MCF 10A (cell line): ENCODE measurements around the gene SIGLEC15. TPM values are rescaled to one million over a fixed set of nuclear protein-coding genes. Genes with fewer than 3 reads are reported as not detected.
"Not testable (repeated sequence)": the region's sequence is repeated elsewhere in the genome, so short reads cannot be mapped to it uniquely, and the experiment has no call there.

Source experiments
- BruUV-seq: library from RNA; stranded (reverse); fragments of 400-500 nt; replicated peaks from 2 replicates; lab custom pipeline; 2021; lab: Mats Ljungman, UMichigan
- CTCF ChIA-PET: fragments of 300-600 bp; sonication (Branson Sonifier 250); formaldehyde crosslinking; extraction: SDS; loops from one replicate; lab custom pipeline; 2021; ENCODE audit warnings: antibody characterized with exemption, inconsistent platforms; lab: Yijun Ruan, JAX
- POLR2A ChIA-PET: fragments of 300-600, 350-650 bp; sonication (Branson Sonifier 250); formaldehyde crosslinking; extraction: SDS; loops from one replicate; lab custom pipeline; 2020; ENCODE audit warnings: antibody characterized with exemption, inconsistent platforms; lab: Yijun Ruan, JAX
- DNase-seq: peaks from one replicate; pipeline ENCODE4 v3.0.0-alpha.2; 2018; ENCODE audit not compliant: unreplicated experiment
- H3K27ac Mint-ChIP-seq: one replicate; pipeline ENCODE4 v1.8.0; 2022; ENCODE audit warnings: mild to moderate bottlenecking, low read depth, mixed read lengths; ENCODE audit not compliant: unreplicated experiment
- H3K27me3 Mint-ChIP-seq: one replicate; pipeline ENCODE4 v1.8.0; 2022; ENCODE audit warnings: mixed read lengths; ENCODE audit not compliant: insufficient read depth, unreplicated experiment
- H3K36me3 Mint-ChIP-seq: one replicate; pipeline ENCODE4 v1.8.0; 2022; ENCODE audit warnings: mild to moderate bottlenecking, moderate library complexity, mixed read lengths; ENCODE audit not compliant: insufficient read depth, unreplicated experiment
- H3K4me1 Mint-ChIP-seq: one replicate; pipeline ENCODE4 v1.8.0; 2022; ENCODE audit warnings: mixed read lengths; ENCODE audit not compliant: insufficient read depth, unreplicated experiment
- H3K4me3 Mint-ChIP-seq: one replicate; pipeline ENCODE4 v1.8.0; 2022; ENCODE audit warnings: mild to moderate bottlenecking, moderate library complexity, mixed read lengths; ENCODE audit not compliant: unreplicated experiment
- H3K9me3 Mint-ChIP-seq: one replicate; pipeline ENCODE4 v1.8.0; 2022; ENCODE audit warnings: mixed read lengths; ENCODE audit not compliant: unreplicated experiment
- CTCF ChIP-seq: fragments of 200-600 bp; IDR thresholded peaks from one replicate; pipeline ENCODE4 v1.8.0; 2022; ENCODE audit warnings: antibody characterized with exemption, mild to moderate bottlenecking; ENCODE audit not compliant: unreplicated experiment
- intact Hi-C: fragments of 100-400 bp; cut with micrococcal nuclease; formaldehyde crosslinking; loops from 2 replicates; pipeline ENCODE4 v1.14.1; 2022
- total RNA-seq: library from RNA; stranded (reverse); gene quantifications from 2 replicates; pipeline ENCODE4 v1.2.3, GENCODE V29; 2022

SIGLEC15 gene
- total RNA-seq, 1 experiment from 2014 or later, result not detected

GRCh38 chr18:45805551-45805950 is 19.9 kb upstream of the SIGLEC15 start:
- H3K4me1 Mint-ChIP-seq, result peaks cover 40% of the 10 kb centered on the region
- H3K27ac Mint-ChIP-seq, result no peak overlapping the region
- peak; percentile 58 for DNase-seq
- H3K9me3 Mint-ChIP-seq, result peaks cover 9% of the 10 kb centered on the region
- intact Hi-C loops, result no loop called here
- H3K4me3 Mint-ChIP-seq, result no peak overlapping the region
- H3K36me3 Mint-ChIP-seq, result peaks cover 8% of the 10 kb centered on the region
- no TSS peak for BruUV-seq
- no peak for TF ChIP-seq CTCF
- ChIA-PET CTCF (interaction anchor here (1.8 kb wide), 1 partner anchor 74 kb away, joined by 6 read pairs; no protein-coding TSS in a partner anchor), POLR2A (interaction anchor here (1.3 to 2.0 kb wide), 2 partner anchors 15 to 41 kb away, joined by 3 to 8 read pairs; no protein-coding TSS in a partner anchor)
- no peaks in the 10 kb centered on the region for H3K27me3 Mint-ChIP-seq

GRCh38 chr18:45806226-45806625 is 19.2 kb upstream of the SIGLEC15 start:
- Mint-ChIP-seq H3K27ac (peak overlapping the region; percentile 75), H3K4me1 (peaks cover 38% of the 10 kb centered on the region), H3K36me3 (peaks cover 8% of the 10 kb centered on the region), H3K9me3 (peaks cover 9% of the 10 kb centered on the region), H3K4me3 (no peak overlapping the region), H3K27me3 (no peaks in the 10 kb centered on the region)
- ChIA-PET POLR2A (interaction anchor here (1.3 to 2.0 kb wide), 3 partner anchors 15 to 42 kb away, joined by 3 to 8 read pairs (median 5); no protein-coding TSS in a partner anchor), CTCF (interaction anchor here (0.6 to 1.8 kb wide), 3 partner anchors 18 to 73 kb away, joined by 4 to 6 read pairs (median 4); no protein-coding TSS in a partner anchor)
- no peak for TF ChIP-seq CTCF
- DNase-seq, result peak; percentile 54
- no TSS peak for BruUV-seq
- intact Hi-C loops, result no loop called here

GRCh38 chr18:45807144-45807543 is 18.3 kb upstream of the SIGLEC15 start:
- H3K36me3 Mint-ChIP-seq, H3K4me3 Mint-ChIP-seq, H3K27me3 Mint-ChIP-seq, H3K9me3 Mint-ChIP-seq, BruUV-seq, H3K27ac Mint-ChIP-seq, intact Hi-C loops: not testable (repeated sequence)
- DNase-seq, result peak; percentile 33
- ChIA-PET CTCF (interaction anchor here (0.6 to 1.3 kb wide), 3 partner anchors 17 to 481 kb away, joined by 3 to 5 read pairs (median 3); no protein-coding TSS in a partner anchor), POLR2A (interaction anchor here (0.6 to 2.0 kb wide), 3 partner anchors 14 to 105 kb away, joined by 3 to 8 read pairs (median 5); no protein-coding TSS in a partner anchor)
- peaks cover 28% of the 10 kb centered on the region for H3K4me1 Mint-ChIP-seq

- BruUV-seq, H3K4me3 Mint-ChIP-seq, DNase-seq, H3K27me3 Mint-ChIP-seq, intact Hi-C loops, H3K9me3 Mint-ChIP-seq, H3K27ac Mint-ChIP-seq, H3K4me1 Mint-ChIP-seq, H3K36me3 Mint-ChIP-seq, POLR2A ChIA-PET: not testable (repeated sequence)
- CTCF ChIA-PET, result interaction anchor here (0.6 kb wide), 1 partner anchor 1587 kb away, joined by 3 read pairs; no protein-coding TSS in a partner anchor
Observed at GRCh38 chr18:45814733-45815132, 10.7 kb upstream of the SIGLEC15 start.

GRCh38 chr18:45817543-45817942 is 7.9 kb upstream of the SIGLEC15 start:
- TF ChIP-seq CTCF, result no peak
- Mint-ChIP-seq H3K9me3 (no peaks in the 10 kb centered on the region), H3K4me1 (no peaks in the 10 kb centered on the region), H3K27me3 (no peaks in the 10 kb centered on the region), H3K27ac (no peak overlapping the region), H3K4me3 (no peak overlapping the region), H3K36me3 (no peaks in the 10 kb centered on the region)
- intact Hi-C loops, result no loop called here
- DNase-seq, result no peak
- BruUV-seq, result no TSS peak
- ChIA-PET POLR2A (no interaction called here), CTCF (no interaction called here)

- H3K27me3 Mint-ChIP-seq, CTCF ChIA-PET, H3K36me3 Mint-ChIP-seq, H3K27ac Mint-ChIP-seq, H3K4me1 Mint-ChIP-seq, H3K4me3 Mint-ChIP-seq, intact Hi-C loops, BruUV-seq, H3K9me3 Mint-ChIP-seq: not testable (repeated sequence)
- POLR2A ChIA-PET, result interaction anchor here (0.7 kb wide), 1 partner anchor 11 kb away, joined by 3 read pairs; no protein-coding TSS in a partner anchor
- DNase-seq, result peak; percentile 63
Observed at GRCh38 chr18:45818765-45819164, 6.7 kb upstream of the SIGLEC15 start.
